HuH-7.5 (cell line): ENCODE results near the gene FAM3B.
"Not testable (repeated sequence)": the region's sequence is repeated elsewhere in the genome, so short reads cannot be mapped to it uniquely, and the experiment has no call there.

Source experiments
- DNase-seq: peaks from one replicate; pipeline ENCODE4 v3.0.0; 2011; ENCODE audit warnings: low spot score

Gene FAM3B

DNA sequence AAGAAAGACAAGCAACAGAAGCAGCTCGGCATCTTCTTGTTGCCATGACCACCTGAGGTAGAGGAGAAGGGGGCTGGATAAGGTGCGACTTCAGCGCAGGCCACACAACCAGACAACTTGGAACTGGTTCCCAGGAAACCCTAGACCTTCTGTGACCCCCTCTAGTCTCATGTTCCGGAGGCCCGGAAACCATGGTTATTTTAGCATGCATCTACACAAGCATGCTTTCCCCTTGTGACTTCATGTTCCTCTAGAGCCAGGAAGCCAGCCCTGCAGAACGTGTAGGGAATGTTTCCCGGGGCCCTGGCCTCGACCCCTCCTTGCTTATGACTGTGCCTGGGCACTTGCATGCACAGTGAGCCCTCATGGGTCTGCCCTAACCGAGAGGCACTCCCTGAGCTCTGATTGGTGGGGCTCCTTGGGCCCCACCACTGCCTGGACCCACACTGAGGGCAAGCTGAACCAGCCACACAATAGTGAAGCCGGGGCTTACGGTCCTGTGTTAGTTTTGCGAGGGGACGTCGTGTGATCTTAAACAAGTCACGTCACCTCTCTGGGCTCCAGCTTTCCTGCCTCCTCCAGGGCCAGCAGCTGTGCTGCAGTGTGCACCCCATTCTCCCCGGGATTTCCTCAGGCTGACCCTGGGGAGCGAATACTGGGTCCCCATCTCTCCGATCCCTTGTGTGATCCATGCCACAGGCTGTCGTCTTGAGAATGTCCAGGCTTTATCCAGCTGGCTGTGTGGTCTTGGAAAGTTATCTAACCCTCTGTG is 33.2 kb downstream of the FAM3B start:
- DNase-seq = no peak

DNA sequence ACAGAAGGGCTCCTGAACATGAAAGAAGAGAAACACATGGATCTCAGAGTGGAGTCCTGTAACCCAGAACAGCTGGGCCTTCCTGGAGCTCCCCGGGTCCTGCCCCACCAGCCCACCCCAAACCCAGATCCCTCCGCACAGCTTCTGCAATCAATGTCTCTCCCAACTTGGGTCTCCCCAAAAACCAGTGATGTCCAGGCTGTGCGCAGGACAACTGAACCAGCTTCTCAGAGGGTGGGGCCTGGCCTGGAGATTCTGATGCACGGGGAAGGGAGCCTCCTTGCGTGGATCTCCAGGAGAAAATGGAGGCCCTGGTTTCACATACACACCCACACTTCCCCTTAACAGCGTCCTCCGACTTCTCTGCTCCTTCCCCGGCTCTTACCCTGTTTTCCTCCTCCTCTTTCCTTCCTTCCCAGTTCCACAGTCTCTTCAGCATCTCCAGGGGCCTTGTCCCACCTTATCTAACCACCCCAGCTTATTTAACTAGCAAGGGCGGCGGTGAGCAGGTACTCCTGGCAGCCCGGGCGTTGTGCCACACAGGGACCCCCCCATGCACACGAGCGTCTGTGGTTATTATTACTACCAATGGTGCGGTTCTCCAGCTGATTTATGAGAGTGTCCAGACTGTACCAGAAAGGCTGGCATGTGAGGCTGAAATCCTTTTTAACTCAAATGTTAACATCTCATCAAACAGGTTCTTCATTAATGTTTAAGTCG is 34.0 kb downstream of the FAM3B start:
- no peak for DNase-seq

DNA sequence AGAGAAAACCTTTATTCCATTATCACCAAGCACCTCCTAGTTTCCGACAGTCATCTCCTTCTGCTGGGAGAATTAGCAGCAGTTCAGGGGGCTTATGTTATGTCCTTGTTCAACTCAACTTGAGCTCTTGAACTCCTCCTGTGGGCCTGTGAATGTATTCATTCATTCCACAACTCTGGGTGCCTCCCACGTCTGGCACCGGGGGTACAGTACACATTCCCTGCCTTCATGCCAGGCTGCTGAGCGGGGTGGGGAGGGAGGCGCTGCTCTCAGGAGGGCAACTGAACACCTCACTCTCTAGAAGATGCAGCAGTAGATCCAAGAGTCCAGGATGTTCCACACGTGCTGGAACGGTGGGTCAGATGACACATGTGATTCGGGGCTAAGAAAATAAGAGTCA is 40.9 kb downstream of the FAM3B start:
- DNase-seq = no peak

DNA sequence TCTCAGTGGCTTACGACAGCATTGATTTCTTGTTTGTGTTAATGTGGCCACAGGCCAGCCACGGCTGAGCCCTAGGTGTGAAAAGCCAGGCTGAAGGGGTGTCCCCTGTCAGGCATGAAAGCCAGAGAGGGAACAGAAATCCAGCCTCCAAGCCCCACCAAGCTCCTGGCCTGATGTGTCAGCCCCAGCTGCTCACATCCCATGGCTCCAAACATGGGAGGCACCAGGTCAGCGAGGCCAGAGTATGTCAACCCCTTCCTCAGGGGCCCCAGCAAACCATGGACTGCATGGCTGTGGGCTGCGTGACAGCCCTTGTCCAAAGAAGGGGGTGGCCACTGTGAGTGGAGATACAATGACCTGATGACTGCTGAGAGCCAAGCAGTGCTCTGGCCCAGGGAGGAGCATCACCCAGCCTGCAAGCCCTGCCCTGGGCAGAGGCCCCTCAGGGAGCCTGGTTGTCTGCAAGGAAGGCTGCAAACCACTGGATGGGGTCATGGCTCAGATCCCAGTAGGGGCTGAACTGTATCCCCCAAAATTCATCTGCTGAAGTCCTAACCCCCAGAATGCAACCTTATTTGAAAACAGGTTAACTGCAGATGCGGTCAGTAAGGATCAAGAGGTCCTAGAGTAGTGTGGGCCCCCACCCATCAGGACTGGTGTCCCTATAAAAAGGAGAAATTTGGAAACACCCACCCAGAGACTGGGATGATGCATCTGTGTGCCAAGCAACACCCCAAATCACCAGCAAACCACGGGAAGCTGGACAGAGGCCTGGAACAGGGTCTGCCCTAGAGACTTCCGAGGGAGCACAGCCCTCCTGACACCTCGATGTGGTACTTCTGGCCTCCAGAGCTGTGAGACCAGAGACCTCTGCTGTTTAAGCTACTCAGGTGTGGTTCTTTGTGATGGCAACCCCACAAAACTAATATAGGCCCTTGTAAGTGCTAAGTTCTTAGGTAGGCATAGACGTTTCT is 41.9 kb downstream of the FAM3B start:
- DNase-seq = no peak

DNA sequence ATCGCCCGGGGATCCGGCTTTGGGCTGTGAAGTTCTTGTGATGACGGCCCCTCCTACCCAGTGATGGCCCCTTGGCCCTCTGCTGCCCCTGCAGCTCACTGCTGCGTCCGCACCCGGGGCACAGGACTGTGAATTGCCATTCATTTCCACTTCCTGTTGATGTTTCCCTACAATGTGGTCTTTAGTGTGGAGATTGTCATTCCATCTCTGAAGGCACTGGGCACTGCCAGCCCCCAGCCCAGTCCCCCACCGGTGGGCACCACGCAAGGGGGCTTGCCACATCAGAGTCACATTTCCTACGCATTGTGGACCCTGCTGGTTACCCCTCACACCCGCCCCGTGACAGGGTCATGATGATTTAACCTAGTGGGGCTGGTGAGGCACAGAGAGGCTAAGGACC is 42.7 kb downstream of the FAM3B start:
- no peak for DNase-seq

DNA sequence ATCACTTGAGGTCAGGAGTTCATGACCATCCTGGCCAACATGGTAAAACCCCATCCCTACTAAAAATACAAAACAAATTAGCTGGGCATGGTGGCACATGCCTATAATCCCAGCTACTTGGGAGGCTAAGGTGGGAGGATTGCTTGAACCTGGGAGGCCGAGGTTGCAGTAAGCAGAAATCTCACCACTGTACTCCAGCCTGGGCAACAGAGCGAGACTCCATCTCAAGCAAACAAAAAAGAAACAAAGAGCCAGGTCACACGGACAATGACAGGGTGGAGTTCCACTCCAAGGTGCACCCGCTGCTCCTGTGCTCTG is 43.1 kb downstream of the FAM3B start:
- DNase-seq = not testable (repeated sequence)

DNA sequence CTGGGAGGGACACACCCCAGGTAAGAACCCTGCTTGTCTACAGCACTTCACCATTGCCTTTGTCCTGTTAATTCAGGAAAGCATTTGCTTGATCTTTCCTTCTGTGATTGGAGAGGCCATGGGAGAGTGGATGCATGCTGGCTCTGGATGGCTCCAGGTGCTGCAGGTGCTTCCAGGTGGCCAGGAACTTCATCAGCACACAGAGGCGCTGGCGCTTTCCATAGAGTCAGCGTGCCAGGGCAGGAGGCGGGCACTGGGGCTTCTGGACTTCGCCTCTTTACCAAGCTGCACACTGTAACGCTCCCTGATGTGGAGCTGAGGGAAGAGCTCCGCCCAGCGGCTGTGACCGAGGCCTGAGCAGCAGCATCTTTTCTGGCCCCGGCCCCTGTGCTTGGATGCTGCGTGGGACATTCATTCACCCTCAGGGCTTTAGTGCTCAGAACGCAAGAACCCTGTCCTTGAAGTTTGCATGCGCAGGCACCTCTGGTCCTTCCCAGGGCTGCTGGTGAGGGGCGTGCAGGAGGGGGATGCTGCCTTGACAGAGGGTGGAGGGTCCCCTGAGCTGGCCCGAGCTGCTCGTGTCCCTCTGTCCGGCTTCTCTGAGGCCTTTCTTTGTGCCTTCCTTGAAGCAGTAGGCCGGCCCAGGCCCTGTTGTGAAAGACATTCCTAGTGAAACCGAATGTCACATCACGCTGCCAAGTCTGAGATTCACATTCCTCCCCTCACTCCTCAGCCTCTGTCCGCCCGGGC is 43.6 kb downstream of the FAM3B start:
- no peak for DNase-seq

DNA sequence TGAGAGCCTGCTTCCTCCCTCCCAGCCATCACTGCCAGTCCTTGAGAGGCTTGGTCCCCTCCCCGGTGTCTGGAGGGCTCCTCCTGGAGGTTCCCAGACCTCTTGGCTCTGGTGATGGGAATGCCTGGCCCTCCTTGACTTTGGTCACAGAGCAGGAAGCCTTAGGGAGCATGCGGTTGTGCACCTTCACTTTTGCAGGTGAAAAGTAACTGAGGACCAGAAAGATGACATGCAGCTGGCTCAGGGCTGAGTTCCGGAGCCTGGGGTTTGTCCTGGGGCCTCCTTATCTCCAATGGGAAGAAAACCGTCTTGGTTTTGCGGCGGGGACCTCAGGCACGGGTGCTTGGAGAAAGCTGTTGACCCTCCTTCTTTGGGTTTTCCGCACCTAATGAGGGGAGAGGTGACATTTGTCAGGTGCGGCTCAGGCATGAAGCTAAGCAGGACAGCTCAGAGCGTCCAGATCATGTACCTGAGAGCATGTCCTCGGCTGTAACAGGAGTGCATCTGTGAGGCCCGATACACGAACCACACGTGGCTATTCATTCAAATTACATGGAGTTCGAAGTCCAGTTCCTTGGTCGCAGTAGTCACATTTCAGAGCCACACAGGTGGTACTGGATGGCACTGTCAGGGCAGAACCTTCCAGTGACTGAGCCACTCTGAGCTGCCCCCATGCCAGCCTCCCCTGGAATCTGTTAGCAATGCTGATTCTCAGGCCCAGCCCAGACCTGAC is 44.6 kb downstream of the FAM3B start:
- DNase-seq = no peak

DNA sequence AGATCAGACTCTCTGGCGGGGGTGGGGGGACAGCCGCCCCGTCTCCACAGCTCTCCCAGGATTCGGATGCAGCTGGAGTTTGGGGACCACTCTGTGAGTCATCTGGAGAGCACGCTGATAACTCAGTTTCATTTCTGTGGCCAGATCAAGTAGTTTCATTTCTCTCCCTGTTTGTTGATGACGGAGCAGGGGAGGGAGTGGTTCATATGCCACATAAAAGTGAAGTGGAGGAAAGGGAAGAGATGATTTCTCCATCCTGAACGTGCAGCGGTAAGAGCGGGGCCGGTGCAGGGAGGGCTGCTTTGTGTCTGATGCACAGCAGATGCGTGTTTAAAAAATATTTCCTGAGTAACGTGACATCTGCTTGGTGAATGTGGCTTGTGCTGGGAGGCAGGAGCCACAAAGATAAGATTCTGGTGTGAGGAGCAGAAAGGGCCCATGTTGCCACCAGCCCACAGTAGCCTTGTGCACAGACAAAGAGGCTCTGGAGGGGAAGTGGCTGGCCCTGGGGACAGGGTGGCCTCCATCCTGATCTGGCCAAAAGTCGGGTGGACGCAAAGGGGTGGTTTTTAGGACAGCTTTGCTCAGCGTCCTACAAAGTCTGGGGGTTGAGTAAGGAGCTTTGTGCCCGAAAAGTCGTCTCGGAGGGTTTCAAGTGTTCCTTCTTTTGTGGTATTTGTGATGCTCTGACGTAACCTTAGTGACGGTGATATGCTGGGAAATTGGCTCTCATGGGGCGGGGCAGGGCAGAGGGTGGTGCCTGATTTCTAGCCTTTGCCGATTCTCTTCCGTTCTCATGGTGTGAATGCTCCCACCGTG is 45.4 kb downstream of the FAM3B start, which contains the start of gene MX2:
Gene MX2 (plus strand): TSS at position 242 of the 819 bp plus-strand sequence. CDS start 14,880 bp downstream, outside the sequence.
- DNase-seq = no peak

DNA sequence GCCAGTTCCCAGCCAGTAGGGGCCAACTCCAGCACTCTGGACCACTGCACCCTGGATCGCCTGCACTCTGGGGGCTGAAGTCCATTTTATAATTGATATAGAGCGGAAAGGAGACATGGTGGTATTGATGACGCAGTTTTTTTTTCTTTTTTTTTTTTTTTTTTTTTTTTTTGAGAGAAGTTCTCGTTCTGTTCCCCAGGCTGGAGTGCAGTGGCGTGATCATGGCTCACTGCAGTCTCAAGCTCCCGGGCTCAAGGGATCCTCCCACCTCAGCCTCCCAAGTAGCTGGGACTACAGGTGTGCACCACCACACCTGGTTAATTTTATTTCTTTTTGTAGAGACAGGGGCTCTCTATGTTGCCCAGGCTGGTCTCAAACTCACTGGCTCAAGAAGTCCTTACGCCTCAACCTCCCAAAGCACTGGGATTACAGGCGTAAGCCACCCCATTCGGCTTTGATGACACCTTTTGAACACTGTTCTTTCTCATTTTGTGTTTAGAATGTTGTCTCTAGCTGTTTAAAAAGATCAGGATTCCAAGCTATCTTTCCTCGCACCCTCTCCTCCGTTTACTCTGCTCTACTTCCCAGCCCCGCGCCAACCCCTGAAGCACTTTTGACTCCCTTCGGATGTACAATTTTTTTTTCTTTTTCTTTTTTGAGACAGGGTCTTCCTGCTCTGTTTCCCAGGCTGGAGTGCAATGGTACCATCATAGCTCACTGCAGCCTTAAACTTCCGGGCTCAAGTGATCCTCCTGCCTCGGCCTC is 46.2 kb downstream of the FAM3B start:
- no peak for DNase-seq

DNA sequence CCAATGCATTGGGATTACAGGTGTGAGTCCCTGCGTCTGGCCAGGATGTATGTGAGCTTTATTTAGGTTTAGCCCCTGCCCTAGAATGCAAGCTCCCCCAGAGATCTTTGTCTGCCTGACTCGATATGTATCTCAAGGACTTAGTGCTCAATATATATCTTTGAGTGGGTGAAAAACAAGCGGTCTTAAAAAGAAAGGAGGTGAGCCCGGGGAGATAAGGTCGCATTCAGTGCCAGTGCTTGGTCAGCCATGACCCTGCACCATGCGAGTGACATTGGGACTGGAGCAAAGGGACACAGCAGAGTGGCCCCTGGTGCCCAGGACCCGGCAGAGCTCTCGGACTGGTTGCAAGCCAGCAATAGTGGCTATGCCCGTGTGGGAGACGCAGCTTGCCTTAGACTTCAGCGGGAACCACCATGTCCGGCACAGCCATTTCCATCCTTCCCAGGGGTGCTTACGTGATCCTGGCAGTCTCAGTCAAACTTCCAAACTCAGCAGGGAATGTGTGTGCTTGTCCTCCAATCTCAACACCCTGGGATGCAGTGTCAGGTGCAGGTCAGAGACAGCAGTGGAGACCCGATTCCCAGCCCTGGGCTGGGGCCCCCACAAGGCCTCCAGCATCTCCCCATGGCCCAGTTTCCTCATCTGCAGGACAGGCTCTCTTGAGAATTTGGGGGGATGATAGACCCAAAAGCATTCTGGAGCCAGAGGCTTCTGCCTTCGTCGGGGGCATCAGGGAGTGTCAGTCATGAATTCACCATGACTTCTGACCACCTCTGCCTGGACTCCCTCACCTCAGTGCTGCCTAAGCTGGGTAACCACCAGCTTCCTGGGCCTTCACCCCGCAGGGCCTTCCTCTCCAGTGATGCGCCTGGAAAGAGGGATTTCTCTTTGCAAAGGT is 47.0 kb downstream of the FAM3B start:
- no peak for DNase-seq

DNA sequence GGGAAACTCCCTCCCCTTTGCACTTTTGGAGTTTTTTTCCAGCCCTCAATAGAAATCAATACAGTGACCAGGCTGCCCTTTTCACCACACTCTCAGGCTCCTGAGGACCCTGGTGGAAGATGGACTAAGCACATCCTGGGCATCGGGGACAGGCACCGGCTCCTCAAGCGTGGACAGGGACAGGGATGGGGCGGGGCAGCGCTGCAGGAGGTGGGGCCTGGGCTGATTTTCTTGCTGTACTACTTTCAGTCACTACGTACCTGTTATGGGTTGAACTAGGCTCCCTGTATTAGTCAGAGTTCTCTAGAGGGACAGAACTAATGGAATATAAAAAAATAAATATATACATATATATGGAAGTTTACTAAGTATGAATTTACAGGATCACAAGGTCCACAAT is 47.7 kb downstream of the FAM3B start:
- DNase-seq = no peak

DNA sequence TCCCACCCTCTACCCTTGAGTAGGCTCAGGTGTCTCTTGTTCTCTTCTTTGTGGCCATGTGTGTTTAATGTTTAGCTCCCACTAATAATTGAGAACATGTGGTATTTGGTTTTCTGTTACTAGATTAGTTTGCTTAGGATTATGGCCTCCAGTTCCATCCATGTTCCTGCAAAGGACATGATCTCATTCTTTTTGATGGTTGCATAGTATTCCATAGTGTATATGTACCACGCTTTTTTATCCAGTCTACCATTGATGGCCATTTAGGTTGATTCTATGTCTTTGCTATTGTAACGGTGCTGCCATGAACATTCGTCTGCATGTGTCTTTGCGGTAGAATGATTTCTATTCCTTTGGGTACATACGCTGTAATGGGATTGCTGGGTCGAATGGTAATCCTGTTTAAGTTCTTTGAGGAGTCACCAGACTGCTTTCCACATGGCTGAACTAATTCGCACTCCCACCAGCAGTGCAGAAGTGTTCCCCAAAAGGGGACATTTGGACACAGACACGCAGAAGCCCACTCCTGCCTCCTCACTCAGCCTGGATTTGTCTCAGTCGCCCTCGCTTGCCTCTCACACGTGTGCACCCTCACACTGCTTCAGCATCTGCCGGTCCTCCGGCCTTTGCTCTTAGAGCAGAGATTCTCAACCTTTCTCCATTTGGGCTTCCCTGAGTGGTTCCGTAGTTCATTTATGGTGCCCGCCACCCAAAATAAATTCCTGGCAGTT is 48.9 kb downstream of the FAM3B start:
- no peak for DNase-seq

DNA sequence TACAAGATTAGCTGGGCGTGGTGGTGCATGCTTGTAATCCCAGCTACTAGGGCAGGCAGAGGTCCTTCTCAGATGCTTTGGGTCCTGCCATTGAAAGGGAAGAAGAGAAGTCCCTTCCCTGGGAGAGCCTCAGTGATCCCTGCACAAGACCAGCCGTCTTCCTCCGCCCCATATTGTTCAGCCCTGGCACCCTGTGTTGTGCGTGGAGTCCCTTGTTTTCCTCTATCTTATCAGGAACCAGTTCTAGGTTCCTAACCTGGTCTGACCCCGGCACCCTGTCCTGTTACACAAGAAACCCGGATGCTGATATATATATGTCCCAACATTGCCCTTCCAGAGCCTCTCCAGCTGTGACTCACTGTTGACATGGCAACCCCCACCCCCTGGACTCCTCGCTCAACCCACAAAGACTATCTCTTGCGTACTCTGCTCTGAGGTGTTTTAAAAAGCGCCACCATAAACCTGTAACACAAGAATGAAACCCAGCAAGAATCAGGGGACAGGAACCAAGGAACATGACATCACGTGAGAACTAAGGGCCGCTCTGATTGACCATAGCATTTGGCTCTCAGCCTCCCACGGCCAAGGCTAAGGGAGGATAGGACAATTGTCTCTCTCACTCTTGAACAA is 50.0 kb downstream of the FAM3B start:
- peak; percentile 86 for DNase-seq

DNA sequence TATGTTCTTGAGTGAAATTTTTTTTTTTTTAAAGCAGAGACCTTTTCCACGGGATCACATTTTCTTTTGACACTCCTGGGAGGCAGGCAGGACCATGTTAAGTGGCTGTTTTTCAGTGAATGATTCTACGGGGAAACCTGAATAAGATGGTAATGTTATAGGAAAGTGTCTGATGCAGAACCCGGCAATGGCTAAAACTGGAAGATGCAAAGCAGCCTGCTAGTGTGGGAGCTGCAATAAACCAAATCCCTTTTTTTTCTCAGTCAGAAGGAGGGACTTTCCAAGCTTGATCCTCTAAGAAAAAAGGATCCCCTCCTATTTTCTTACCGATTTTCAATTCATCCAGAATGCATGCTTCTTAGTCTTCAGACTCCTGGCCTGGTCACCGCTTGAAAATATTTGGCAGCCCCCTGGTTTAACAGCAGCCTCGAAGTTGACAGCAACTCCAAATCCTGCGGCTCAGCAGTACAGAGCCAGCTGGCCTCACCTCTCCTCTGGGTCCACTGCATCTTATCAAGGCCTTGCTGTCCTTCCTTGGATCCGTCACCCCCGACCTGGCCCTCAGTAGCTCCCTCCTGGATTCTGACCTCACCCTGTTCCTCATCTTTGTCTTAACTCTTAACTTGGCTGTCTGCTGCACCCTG is 50.8 kb downstream of the FAM3B start:
- DNase-seq = no peak

DNA sequence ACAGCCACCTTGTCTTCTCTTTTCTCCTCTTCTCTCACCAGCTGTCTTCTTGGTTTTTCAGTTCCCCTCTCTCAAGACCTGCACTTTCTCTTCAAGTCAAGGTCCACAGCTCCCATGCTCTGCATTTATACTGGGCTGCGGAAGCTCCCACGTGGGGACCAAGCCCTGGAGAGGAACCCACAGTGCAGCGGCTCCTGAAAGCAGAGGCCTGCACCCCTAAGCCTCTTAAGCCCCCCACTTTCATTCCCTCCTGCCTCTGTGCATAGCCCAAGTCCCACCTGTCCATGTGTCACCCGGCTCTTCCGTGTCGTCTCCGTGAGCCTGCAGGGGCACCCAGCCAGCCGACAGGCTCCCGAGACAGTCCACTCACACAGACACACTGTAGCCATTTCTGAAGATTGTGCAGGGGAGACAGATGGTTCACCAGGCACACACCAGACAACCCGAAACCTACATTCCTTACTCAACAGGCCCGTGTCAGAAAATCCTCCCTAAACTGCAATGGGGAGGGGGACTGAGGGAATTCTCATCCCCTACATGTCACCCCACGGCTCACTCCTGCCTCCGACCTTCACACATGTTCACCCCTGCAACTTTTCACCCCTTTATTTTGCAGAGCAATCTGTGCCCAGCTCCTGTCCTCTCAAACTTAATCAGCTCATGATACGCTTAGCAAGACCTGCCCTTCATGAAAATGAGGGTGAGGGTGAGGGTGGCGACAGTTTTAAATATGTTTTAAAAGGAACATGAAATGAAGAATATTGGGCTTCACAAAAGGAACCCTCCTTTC is 51.5 kb downstream of the FAM3B start:
- no peak for DNase-seq
